ENCODE measurements around the gene DOCK3.

DNA sequence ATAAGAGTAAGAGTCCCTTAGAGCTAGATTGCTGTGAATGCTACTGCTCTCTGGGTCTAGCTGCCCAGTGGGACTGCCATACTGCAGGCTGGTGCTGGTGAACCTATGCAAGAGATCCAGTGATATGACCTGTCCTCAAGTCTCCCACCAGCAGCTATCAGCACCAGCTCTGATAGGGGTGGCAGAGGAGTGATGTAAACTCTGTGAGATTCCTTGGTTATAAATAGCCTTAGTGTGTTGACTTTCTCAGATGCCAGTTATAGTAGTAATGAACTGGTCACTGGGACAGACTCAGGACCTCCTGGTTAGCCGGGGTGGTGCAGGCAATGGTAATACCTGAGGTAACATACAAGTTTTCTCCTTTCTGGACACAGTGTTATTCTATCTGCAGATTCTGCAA, 515.5 kb downstream of the DOCK3 start:
- TF ChIP-seq, protein P1, sequence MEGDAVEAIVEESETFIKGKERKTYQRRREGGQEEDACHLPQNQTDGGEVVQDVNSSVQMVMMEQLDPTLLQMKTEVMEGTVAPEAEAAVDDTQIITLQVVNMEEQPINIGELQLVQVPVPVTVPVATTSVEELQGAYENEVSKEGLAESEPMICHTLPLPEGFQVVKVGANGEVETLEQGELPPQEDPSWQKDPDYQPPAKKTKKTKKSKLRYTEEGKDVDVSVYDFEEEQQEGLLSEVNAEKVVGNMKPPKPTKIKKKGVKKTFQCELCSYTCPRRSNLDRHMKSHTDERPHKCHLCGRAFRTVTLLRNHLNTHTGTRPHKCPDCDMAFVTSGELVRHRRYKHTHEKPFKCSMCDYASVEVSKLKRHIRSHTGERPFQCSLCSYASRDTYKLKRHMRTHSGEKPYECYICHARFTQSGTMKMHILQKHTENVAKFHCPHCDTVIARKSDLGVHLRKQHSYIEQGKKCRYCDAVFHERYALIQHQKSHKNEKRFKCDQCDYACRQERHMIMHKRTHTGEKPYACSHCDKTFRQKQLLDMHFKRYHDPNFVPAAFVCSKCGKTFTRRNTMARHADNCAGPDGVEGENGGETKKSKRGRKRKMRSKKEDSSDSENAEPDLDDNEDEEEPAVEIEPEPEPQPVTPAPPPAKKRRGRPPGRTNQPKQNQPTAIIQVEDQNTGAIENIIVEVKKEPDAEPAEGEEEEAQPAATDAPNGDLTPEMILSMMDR (IDR thresholded peaks at IDR 0.05) = no peak
- TF ChIP-seq POLR2A (IDR thresholded peaks at IDR 0.05) = no peak
- no peak for TF ChIP-seq EP300 (IDR thresholded peaks at IDR 0.05)

Measured in ovary (tissue), 3 donors.